SK-N-SH (cell line): Measurements from ENCODE around the gene ZMYM2. TPM values are rescaled to one million over a fixed set of nuclear protein-coding genes. Genes with fewer than 3 reads are reported as not detected.

ENCODE experiments used
- CTCF ChIA-PET: fragments of 300-600, 350-600 bp; formaldehyde crosslinking; extraction: SDS; loops from one replicate; lab custom pipeline; 2021; lab: Yijun Ruan, JAX
- POLR2A ChIA-PET: fragments of 350-600 bp; sonication (Branson Sonifier 250); formaldehyde crosslinking; extraction: SDS; loops from one replicate; lab custom pipeline; 2020; ENCODE audit warnings: antibody characterized with exemption, inconsistent platforms; lab: Yijun Ruan, JAX
- DNase-seq: peaks from one replicate; pipeline ENCODE4 v3.0.0; 2012
- H2AFZ ChIP-seq: fragments of 200-600 bp; sonication (generic); 2 replicates; pipeline ENCODE4 v1.8.1; 2016; ENCODE audit warnings: antibody characterized with exemption, mild to moderate bottlenecking, low read depth
- H3F3A ChIP-seq: fragments of 200-600 bp; sonication (generic); replicated peaks from 2 replicates; pipeline ENCODE3; 2016; ENCODE audit warnings: antibody characterized with exemption, mild to moderate bottlenecking; ENCODE audit not compliant: insufficient read depth
- H3K27ac ChIP-seq, 2 experiments: fragments of 200-500 bp in 1 of 2; fragments of 200-600 bp in 1 of 2; sonication (Bioruptor generic) in 1 of 2; sonication (generic), shearing (Covaris generic) in 1 of 2; 2 replicates each; pipeline versions ENCODE4 v1.5.1 to v1.6.1; 2014 to 2016; ENCODE audit warnings: low read depth in 2 of 2, inconsistent platforms in 1 of 2, low read length in 1 of 2, mild to moderate bottlenecking in 1 of 2, mixed read lengths in 1 of 2
- H3K27me3 ChIP-seq: fragments of 200-600 bp; sonication (generic), shearing (Covaris generic); 2 replicates; pipeline ENCODE4 v1.6.1; 2016; ENCODE audit warnings: mixed run types; ENCODE audit not compliant: insufficient read depth
- H3K36me3 ChIP-seq, 2 experiments: fragments of 200-500 bp in 1 of 2; fragments of 200-600 bp in 1 of 2; sonication (Bioruptor generic) in 1 of 2; sonication (generic) in 1 of 2; replicated peaks in 1 of 2; 2 replicates each; pipeline versions ENCODE3 to v1.5.1; 2014 to 2016; ENCODE audit warnings: low read length in 1 of 2, mild to moderate bottlenecking in 1 of 2; ENCODE audit not compliant: insufficient read depth in 2 of 2, control insufficient read depth in 1 of 2
- H3K4me1 ChIP-seq, 2 experiments: fragments of 200-500 bp in 1 of 2; fragments of 200-600 bp in 1 of 2; sonication (Bioruptor generic) in 1 of 2; sonication (generic), shearing (Covaris generic) in 1 of 2; 2 replicates each; pipeline versions ENCODE4 v1.5.1 to v1.6.1; 2014 to 2016; ENCODE audit warnings: low read depth in 1 of 2, low read length in 1 of 2, mixed run types in 1 of 2; ENCODE audit not compliant: insufficient read depth in 2 of 2, control insufficient read depth in 1 of 2
- H3K4me2 ChIP-seq: fragments of 200-600 bp; sonication (generic), shearing (Covaris generic); 2 replicates; pipeline ENCODE4 v1.6.1; 2017; ENCODE audit warnings: mixed run types
- H3K4me3 ChIP-seq, 2 experiments: fragments of 200-500 bp in 1 of 2; fragments of 200-600 bp in 1 of 2; sonication (Bioruptor generic) in 1 of 2; sonication (generic), shearing (Covaris generic) in 1 of 2; 2 replicates each; pipeline versions ENCODE4 v1.5.1 to v1.8.1; 2014 to 2016; ENCODE audit warnings: low read depth in 2 of 2, inconsistent platforms in 1 of 2, low read length in 1 of 2, mild to moderate bottlenecking in 1 of 2, mixed read lengths in 1 of 2, moderate library complexity in 1 of 2
- H3K79me2 ChIP-seq: fragments of 200-600 bp; sonication (generic); 2 replicates; pipeline ENCODE4 v1.8.1; 2017; ENCODE audit warnings: mild to moderate bottlenecking; ENCODE audit not compliant: insufficient read depth
- H3K9ac ChIP-seq: fragments of 200-600 bp; sonication (generic); 2 replicates; pipeline ENCODE4 v1.6.1; 2017; ENCODE audit warnings: mixed run types
- H3K9me2 ChIP-seq: fragments of 200-600 bp; sonication (generic); 2 replicates; pipeline ENCODE4 v1.6.1; 2017; ENCODE audit warnings: mixed run types
- H3K9me3 ChIP-seq: fragments of 200-600 bp; sonication (generic); 2 replicates; pipeline ENCODE4 v1.6.1; 2017; ENCODE audit warnings: mixed run types, mild to moderate bottlenecking, moderate library complexity
- H4K20me1 ChIP-seq: fragments of 200-600 bp; sonication (generic); 2 replicates; pipeline ENCODE4 v1.6.1; 2017; ENCODE audit warnings: mild to moderate bottlenecking, mixed run types; ENCODE audit not compliant: insufficient read depth
- CTCF ChIP-seq: fragments of 200-600 bp; sonication (generic); IDR thresholded peaks from 2 replicates; pipeline ENCODE4 v1.6.1; 2017; ENCODE audit warnings: antibody characterized with exemption, mild to moderate bottlenecking, moderate library complexity
- EP300 ChIP-seq, 2 experiments: IDR thresholded peaks; 2 replicates each; pipeline versions ENCODE4 v1.4.0 to v1.6.1; 2012; ENCODE audit warnings: borderline replicate concordance in 1 of 2, low read depth in 1 of 2, low read length in 1 of 2
- JUND ChIP-seq: IDR thresholded peaks from 2 replicates; pipeline ENCODE4 v1.4.0; 2012
- MEF2A ChIP-seq: IDR thresholded peaks from 2 replicates; pipeline ENCODE4 v1.4.0; 2012; ENCODE audit warnings: low read depth, borderline replicate concordance
- MXI1 ChIP-seq: IDR thresholded peaks from 2 replicates; pipeline ENCODE4 v1.6.1; 2012; ENCODE audit warnings: mild to moderate bottlenecking, low read depth, low read length, improper control_type of control experiment
- POLR2AphosphoS5 ChIP-seq: IDR thresholded peaks from 2 replicates; pipeline ENCODE4 v1.6.1; 2012; ENCODE audit warnings: low read depth, low read length
- RFX5 ChIP-seq: IDR thresholded peaks from 2 replicates; pipeline ENCODE4 v1.6.1; 2012; ENCODE audit warnings: mild to moderate bottlenecking, improper control_type of control experiment, low read length
- TAF1 ChIP-seq: IDR thresholded peaks from 2 replicates; pipeline ENCODE4 v1.6.1; 2012; ENCODE audit warnings: low read depth, mild to moderate bottlenecking, low read length, moderate library complexity, borderline replicate concordance
- TCF12 ChIP-seq: IDR thresholded peaks from 2 replicates; pipeline ENCODE4 v1.4.0; 2012
- TEAD4 ChIP-seq: IDR thresholded peaks from 2 replicates; pipeline ENCODE4 v1.4.0; 2012; ENCODE audit warnings: mild to moderate bottlenecking, borderline replicate concordance; ENCODE audit not compliant: insufficient read depth
- USF2 ChIP-seq: fragments of 150-350 bp; IDR thresholded peaks from 2 replicates; pipeline ENCODE4 v1.6.1; 2017; ENCODE audit warnings: antibody characterized with exemption, low read length, low read depth, borderline replicate concordance
- YY1 ChIP-seq: IDR thresholded peaks from 2 replicates; pipeline ENCODE4 v1.4.0; 2012; ENCODE audit warnings: low read depth, mild to moderate bottlenecking
- ZBTB33 ChIP-seq: IDR thresholded peaks from 2 replicates; pipeline ENCODE4 v1.4.0; 2012; ENCODE audit warnings: low read depth, borderline replicate concordance
- WGBS: methylation state at CpG from one replicate; pipeline ENCODE4 v1.1.6; 2017; ENCODE audit warnings: low lambda C conversion rate; 5-methylcytosine and 5-hydroxymethylcytosine counted together
- polyA plus RNA-seq, 3 experiments: library from polyadenylated mRNA; depleted of rRNA; stranded (reverse); fragments of >200 nt; gene quantifications; 2 replicates each; pipeline ENCODE4 v1.2.3, GENCODE V29; 2012

Gene ZMYM2
- polyA plus RNA-seq, 1 of the 3 experiments (the other 2 are of a cell fraction) = 11.5 TPM

GRCh38 chr13:19959141-19959830 is 759 bp downstream of the ZMYM2 start:
- peak overlapping the region; percentile 84 to 98 for H3K27ac ChIP-seq

GRCh38 chr13:19959831-19960652 is 1.5 kb downstream of the ZMYM2 start:
- Histone ChIP-seq H4K20me1 (peaks cover 45% of the 10 kb centered on the region), H3K27ac (peak overlapping the region; percentile 84 to 98), H3F3A (peaks cover 20% of the 10 kb centered on the region), H3K4me1 (peaks cover 19 to 20% of the 10 kb centered on the region in 2 experiments; a peak in 3 of 4 replicates), H3K27me3 (no peaks in the 10 kb centered on the region), H3K9ac (peak overlapping the region; percentile 83), H2AFZ (peak overlapping the region; percentile 76; the same call in 1 of the 2 replicates), H3K9me2 (no peaks in the 10 kb centered on the region), H3K9me3 (no peaks in the 10 kb centered on the region), H3K4me3 (peak overlapping the region; percentile 76 to 89), H3K36me3 (peaks cover 33 to 44% of the 10 kb centered on the region in 2 experiments), H3K79me2 (peaks cover 58% of the 10 kb centered on the region), H3K4me2 (peak overlapping the region; percentile 91)
- ChIA-PET POLR2A (interaction anchor here (1.0 to 1.1 kb wide), 2 partner anchors 96 to 108 kb away, joined by 3 to 8 read pairs; partner anchors contain the start of gene ZMYM5), CTCF (interaction anchor here (0.6 to 1.0 kb wide), 12 partner anchors 9 to 891 kb away, joined by 3 to 11 read pairs (median 3); partner anchors contain the start of gene ZMYM5)
- DNase-seq = peak; percentile 77
- WGBS = 0% methylated on average over 13 of the region's 13 CpGs
- TF ChIP-seq POLR2AphosphoS5 (peak; percentile 37; the same call in 1 of the 2 replicates), JUND (no peak), TAF1 (peak; percentile 47; the same call in 1 of the 2 replicates), ZBTB33 (no peak), MXI1 (peak; percentile 74; the same call in 1 of the 2 replicates), MEF2A (no peak), TCF12 (peak; percentile 35; the same call in 1 of the 2 replicates), RFX5 (no peak), YY1 (no peak), TEAD4 (no peak), EP300 (IDR thresholded peaks at IDR 0.05; ENCODE audit: borderline replicate concordance in 1 of 2, low read depth in 1 of 2, low read length in 1 of 2) (peak in 1 of 2 experiments; percentile 41; a peak in 2 of 4 replicates)

More at GRCh38 chr13:19959141-19959830, 759 bp downstream of the ZMYM2 start:
- Histone ChIP-seq H2AFZ (peak overlapping the region; percentile 76; the same call in 1 of the 2 replicates), H4K20me1 (peaks cover 38% of the 10 kb centered on the region), H3K36me3 (peaks cover 26 to 36% of the 10 kb centered on the region in 2 experiments), H3K27me3 (no peaks in the 10 kb centered on the region), H3K9me3 (no peaks in the 10 kb centered on the region), H3K4me2 (peak overlapping the region; percentile 91), H3K4me1 (peaks cover 19 to 20% of the 10 kb centered on the region in 2 experiments; a peak in 3 of 4 replicates), H3K4me3 (peak overlapping the region; percentile 76 to 89), H3K9me2 (no peaks in the 10 kb centered on the region), H3F3A (peaks cover 20% of the 10 kb centered on the region), H3K9ac (peak overlapping the region; percentile 83), H3K79me2 (peaks cover 50% of the 10 kb centered on the region)
- DNase-seq = peak; percentile 62
- CTCF ChIA-PET = interaction anchor here (0.6 to 1.0 kb wide), 12 partner anchors 10 to 891 kb away, joined by 3 to 11 read pairs (median 3); partner anchors contain the start of gene ZMYM5
- WGBS = 0% methylated on average over 21 of the region's 61 CpGs
- POLR2A ChIA-PET = interaction anchor here (0.8 to 1.1 kb wide), 3 partner anchors 96 to 297 kb away, joined by 3 to 8 read pairs (median 3); partner anchors contain the start of gene ZMYM5
- TF ChIP-seq TAF1 (peak; percentile 52; the same call in 1 of the 2 replicates), USF2 (no peak), CTCF (peak; percentile 6; the same call in 1 of the 2 replicates), YY1 (peak; percentile 88)
